HS-27A (cell line): ENCODE data around the gene TJAP1.
"Not testable (repeated sequence)": the region's sequence is repeated elsewhere in the genome, so short reads cannot be mapped to it uniquely, and the experiment has no call there.

ENCODE experiments used
- DNase-seq: peaks from one replicate; pipeline ENCODE4 v3.0.0-alpha.2; 2012; ENCODE audit warnings: low read depth, missing footprints

Gene TJAP1

GRCh38 chr6:43452896-43453295 lies 24.5 kb upstream of the TJAP1 start:
- DNase-seq = no peak

DNA sequence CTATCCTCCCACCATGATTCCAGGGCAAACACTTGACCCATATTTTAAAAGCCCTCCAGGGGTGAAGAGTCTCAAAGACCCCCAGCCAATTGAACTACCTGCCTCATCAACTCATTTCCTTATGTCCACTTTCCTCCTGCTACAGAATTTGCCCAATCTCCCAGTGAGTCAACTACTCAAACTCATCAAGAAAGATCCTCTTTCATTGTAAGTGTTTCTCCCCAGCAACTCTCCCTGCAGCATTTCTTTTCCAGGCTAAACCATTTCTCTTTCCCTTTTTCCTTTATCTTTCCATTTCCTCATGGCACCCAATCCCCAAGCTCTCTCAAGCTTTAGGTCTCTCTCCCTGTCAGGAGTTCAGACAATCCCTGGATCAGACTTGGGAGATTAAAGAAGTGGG lies 23.5 kb upstream of the TJAP1 start:
- DNase-seq = no peak

DNA sequence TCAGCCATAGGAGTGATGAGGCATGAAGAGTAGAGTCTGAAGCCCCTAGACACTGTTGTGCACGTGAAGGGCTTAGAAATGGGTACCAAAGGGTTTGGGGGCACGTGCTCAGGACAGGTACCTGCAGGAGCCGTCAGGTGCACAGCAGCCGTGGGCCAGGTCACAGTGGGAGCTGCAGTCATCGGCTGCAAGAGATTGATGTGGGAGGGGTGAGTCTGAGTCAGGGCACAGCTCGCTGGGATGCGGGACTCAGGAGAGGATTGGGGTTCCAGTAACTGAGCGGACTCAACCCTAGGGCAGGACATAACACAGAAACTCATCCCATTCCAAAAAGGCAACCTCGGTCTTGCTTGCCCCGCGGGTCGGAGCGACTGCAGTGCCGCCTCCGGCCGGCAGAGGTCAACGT lies 23.1 kb upstream of the TJAP1 start:
- no peak for DNase-seq

DNA sequence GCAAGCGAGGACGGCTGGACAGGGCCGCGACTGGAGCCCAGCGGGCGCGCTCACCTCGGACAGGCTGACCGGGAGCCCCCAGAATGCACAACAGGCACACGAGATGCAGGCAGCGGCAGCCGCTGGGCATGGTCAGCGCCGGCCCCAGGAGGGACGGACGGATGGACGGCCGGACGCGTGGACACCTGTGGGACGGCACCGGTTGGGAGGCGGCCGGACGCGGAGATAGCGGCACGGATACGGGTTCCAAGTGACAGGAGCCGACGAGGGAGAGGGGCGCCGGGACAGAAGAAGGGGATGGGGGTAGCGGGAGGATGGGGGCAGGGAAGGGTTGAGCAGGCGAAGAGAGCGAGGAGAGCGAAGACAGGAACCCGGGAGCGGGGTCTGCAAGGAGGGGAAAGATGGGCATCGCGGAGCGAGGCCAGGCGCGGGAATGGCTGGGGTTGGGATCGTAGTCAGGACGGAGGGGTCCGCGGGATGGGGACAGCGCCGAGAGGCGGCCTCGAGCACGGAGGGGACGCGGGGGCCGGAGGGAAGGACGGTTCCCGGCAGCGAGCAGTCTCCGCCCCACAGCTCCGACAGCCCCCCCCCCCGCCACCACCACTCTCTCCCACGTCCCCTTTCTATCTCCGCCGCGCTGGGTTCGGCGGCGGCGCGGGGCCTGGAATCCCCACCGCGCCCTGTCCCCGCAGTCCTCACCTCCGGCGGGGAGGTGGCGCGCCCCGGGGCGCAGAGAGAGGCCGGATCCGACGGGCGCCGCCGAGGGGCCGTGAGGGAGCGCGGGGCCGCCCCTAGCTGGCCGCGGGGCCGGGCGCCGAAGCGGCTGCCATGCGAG lies 22.5 kb upstream of the TJAP1 start:
- peak; percentile 51 for DNase-seq

DNA sequence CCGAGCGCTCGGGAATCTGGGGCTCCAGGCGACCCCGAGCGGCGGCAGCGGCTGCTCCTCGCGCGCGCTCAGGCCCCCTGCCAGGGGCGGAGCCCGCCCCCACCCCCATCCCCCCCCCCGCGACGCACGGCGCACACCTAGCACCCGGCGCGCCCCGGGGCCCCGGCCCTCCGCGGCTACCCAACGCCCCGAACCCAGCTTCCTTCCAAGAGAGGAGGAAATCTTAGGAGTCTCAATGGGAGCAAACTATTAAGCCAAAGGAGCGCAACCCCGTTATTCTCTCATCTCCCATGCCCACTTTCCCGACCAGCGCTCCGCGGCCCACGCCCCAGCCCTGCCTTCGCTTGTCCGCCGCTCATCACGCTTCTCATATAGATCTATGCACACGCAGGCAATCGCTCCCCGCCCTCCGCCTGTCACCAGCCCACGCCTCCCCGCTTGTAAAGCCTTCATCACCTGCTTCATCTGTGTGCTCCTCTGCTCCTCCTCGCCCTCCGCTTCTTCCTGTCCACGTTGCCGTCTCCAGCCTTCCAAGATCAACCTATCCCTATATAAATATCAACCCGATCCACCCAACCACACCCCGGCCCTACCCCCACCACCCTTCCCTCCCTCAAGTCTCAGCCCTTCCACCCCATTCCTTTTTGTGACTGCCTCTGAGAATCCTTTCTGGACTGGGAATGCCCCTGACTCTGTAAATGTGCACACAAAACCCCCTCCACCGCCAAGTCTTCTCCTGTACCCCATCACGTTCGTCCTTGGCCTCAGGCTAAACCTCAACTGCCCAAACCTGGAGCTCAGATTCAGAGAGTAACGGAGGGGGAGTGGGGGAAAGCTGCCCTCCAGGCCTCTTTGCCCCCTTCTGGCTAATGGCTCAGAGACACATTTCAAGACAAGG lies 21.6 kb upstream of the TJAP1 start, which contains the start of gene DLK2:
TSS of gene DLK2 (minus strand) at position 18 of the 898 bp plus-strand sequence. CDS start 723 bp downstream, outside the sequence.
- no peak for DNase-seq

GRCh38 chr6:43457643-43458042 lies 19.7 kb upstream of the TJAP1 start:
- no peak for DNase-seq

- not testable (repeated sequence) for DNase-seq
These were observed 19.2 kb upstream of the TJAP1 start for GRCh38 chr6:43458154-43458553.

DNA sequence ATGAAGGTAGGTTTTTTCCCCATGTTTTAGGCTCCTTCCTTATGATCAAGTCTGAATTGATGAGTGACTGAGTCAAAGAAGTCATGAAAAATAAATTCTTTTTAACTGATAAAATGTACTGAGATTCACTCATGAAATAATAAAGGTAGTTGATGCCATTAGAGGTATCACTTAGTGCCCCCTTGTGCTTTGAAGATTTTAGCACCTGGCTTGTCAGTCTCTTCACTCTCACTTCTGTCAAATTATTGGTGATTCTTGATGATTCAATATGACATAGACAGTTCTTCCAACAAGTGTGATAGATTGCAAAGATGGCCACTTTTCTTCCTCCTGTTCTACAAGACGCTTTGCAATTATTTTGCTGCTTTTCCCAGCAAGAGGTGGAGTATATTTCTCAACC lies 17.8 kb upstream of the TJAP1 start:
- DNase-seq = no peak

- no peak for DNase-seq
These were observed 17.3 kb upstream of the TJAP1 start for GRCh38 chr6:43460032-43460431.

DNA sequence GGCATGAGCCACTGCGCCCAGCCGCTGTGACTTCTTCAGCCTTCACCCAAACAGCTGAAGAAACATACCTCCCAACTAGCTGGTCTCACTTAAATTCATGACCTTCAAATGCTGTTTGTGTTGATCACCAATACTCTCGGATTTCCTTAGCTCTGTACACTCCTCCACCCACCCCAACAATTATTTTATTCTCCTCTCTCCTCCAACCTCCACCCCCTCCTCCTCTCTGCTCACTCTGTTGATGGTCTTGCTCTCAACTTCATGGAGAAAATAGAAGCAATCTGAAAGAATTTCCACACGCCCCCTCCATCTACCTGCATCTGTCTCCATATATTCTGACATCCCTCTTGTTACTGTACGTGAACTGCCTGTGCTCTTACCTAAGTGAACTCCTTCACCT lies 15.4 kb upstream of the TJAP1 start:
- no peak for DNase-seq

DNA sequence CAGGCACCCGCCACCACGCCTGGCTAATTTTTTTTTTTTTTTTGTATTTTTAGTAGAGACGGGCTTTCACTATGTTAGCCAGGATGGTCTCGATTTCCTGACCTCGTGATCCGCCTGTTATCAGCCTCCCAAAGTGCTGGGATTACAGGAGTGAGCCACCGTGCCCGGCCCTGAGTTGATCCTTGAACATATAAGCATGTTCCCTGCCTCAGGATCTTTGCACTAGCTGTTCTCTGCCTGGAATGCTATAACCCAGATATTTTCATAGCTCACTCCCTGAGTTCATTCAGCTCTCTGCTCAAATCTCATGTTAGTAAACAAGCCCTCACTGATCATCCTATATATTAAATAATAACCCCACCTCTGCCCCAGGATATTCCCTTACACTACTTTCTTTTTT lies 13.0 kb upstream of the TJAP1 start:
- no peak for DNase-seq

DNA sequence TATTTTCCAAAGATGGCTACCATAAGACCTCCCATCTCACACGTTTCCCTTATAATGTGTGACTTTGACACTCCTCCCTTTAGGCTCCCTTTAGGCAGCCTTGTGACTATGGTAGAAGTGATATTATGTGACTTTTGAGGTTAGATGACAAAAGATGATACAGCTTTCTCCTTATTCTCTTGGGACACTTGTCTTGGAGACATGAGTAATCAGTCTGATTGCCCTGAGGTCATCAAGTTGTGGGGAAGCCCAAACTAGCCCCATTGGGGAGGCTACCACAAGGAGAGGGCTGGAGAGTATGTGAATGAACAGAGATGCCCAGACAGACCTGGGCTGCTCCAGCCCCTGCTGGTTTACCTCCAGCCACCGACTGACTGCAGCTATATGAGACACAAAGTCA lies 11.4 kb upstream of the TJAP1 start:
- DNase-seq = no peak

GRCh38 chr6:43467265-43467664 lies 10.1 kb upstream of the TJAP1 start:
- DNase-seq = not testable (repeated sequence)

GRCh38 chr6:43467752-43468151 lies 9.6 kb upstream of the TJAP1 start:
- no peak for DNase-seq

DNA sequence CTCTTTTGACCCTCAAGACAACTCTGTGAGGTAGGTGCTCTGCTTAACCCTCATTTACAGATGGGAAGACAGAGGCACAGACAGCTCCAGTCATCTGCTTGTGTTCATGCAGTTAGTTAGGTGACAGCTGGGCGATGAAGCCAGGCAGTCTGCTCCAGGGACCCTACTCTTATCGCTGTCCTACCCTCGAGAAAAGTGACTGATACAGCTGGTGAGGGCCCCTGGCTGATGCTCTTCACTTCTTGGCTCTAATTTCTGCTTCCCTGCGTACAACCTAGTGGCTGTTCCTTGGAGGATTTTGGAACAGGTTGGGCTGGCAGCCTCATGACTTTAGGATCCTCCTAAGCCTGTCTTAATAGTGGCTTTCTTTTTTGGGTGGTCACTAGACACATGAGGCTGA lies 9.1 kb upstream of the TJAP1 start:
- no peak for DNase-seq

DNA sequence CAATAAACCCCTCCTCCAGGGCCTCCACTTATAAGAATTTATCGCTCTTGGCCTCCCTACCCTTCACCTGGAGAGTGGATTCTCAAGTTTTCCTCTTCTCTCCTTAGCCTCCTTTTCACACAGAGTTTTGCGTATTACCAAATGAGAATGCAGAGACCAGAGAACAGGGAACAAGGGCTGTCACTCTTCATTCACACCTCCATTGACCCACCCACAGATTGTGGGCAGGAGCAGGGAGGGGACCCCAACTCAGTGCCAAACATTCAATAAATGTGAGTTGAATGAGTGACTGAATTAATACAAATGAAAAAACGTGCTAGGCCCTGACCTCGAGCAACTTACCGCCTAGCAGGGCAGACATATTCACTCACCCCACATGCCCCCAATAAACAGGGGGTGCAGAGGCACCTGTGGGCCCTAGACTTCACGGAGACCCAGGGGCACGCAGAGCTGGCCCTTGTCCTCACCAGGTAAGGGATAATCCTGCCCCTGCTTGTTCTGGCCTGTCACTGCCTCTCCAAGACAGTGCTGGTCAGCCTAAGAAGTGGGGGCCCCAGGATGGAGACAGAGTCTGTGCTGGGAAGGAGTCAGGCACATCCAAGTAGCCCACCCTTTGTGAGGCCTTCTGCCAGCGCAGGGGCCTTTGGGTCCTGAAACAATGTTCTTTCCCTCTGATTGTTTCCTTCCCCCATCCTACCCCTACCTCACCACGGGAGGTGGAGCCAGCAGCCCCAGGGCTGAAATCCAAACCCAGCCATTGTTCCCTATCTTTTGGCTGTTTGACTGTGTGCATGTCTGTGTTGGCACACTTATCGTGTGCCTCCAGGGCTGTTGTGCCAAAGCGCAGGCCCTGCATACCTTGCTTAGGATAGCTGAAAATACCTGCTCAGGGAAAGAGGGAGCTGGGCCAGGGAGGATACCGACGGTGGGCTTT lies 8.4 kb upstream of the TJAP1 start:
- DNase-seq = no peak

GRCh38 chr6:43469947-43470346 lies 7.4 kb upstream of the TJAP1 start:
- DNase-seq = no peak

DNA sequence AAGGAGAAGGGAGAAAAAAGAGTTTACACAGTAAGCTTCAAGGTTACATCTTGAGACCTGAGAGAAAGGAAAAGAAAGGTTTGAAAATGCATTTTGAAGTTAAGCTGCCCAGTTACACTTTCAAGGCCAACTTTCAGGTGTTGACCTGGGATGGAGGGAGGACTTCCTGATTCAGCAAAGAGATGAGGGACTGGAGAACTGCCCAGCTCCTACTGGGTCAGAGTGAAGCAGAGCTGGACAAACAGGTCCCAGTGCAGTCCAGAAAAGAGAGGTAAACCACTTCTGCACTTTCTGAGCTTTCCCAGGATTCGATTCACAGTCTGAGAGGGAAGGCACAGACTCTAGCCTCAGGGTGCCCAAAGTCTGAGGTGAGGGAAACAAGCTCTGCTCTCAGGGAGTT lies 6.0 kb upstream of the TJAP1 start:
- DNase-seq = no peak

GRCh38 chr6:43472515-43472914 lies 4.9 kb upstream of the TJAP1 start:
- no peak for DNase-seq

- no peak for DNase-seq
These were observed 1.9 kb upstream of the TJAP1 start for GRCh38 chr6:43475516-43475915.

DNA sequence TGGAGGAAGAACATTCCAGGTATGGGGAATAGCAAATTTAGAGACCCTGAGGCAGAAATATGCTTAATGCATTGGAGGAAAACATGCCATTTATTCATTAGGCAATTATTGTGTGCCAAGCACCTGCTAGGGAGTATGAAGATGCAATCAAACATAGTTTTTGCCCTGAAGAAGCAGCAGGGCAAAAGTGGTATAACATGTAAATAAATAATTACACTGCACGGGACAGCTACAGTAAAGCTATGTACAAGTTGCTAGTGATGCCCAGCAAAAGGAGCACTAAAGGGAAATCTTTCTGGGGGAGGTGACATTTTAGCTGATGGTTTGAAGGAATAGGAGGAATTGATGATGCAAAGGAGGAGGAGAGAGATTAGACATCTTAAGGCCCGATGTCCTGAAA lies 624 bp upstream of the TJAP1 start:
- no peak for DNase-seq

GRCh38 chr6:43478008-43478372 lies 620 bp downstream of the TJAP1 start:
- DNase-seq = no peak
